NCI-H187 treated with DMSO at 0.1 percent for 48 hours (cell line): ENCODE data around the gene C14orf119.

Source experiments
- DNase-seq: peaks from one replicate; lab custom pipeline; 2025; lab: John Stamatoyannopoulos, UW

C14orf119 gene

GRCh38 chr14:23149745-23150144, 54.4 kb downstream of the C14orf119 start:
- no peak for DNase-seq
